GM13976 (cell line): ENCODE data around the gene SPAG16.

Experiments used
- DNase-seq: peaks from one replicate; pipeline ENCODE4 v3.0.0; 2012; ENCODE audit warnings: low spot score
- CTCF ChIP-seq: IDR thresholded peaks from 2 replicates; pipeline ENCODE4 v1.5.1; 2012; ENCODE audit warnings: borderline replicate concordance, mild to moderate bottlenecking; ENCODE audit not compliant: insufficient read depth; ENCODE audit errors: extremely low read depth, missing control alignments, control extremely low read depth
- in situ Hi-C: fragments of 300-500 bp; cut with MboI; formaldehyde crosslinking; loops from one replicate; pipeline ENCODE4 v1.12.0; 2022; ENCODE audit warnings: low sequenced_read_pairs, mixed read lengths, inconsistent platforms; ENCODE audit not compliant: unreplicated experiment

Gene SPAG16

GRCh38 chr2:213279116-213279620 lies 5.1 kb upstream of the SPAG16 start:
- no peak for TF ChIP-seq CTCF
- DNase-seq = no peak
- in situ Hi-C loops = no loop called here

- DNase-seq = no peak
- in situ Hi-C loops = no loop called here
- no peak for TF ChIP-seq CTCF
Measured at GRCh38 chr2:213279971-213280370, 4.3 kb upstream of the SPAG16 start.

DNA sequence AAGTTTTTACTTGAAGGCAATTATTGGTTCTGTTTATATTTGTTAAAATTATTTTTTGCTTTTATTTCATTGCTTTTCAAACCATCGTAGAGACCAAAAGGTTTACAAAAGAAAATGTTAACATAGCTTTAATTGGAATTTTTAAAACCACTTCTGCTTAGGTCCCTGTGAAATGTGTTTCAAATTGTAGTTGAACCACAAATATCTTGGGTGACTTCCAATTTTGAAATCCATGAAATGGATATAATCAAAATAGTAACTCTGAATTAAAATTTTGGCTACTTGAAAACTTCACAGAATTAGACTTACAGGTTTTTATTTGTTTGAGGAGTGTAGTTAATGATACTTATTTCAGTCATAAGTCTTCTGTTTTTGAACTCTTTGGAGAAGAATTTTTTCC lies 3.1 kb upstream of the SPAG16 start:
- DNase-seq = no peak
- in situ Hi-C loops = no loop called here
- TF ChIP-seq CTCF = no peak

- in situ Hi-C loops = no loop called here
- no peak for TF ChIP-seq CTCF
- DNase-seq = no peak
Measured at GRCh38 chr2:213285404-213285803, 1.1 kb downstream of the SPAG16 start.

- TF ChIP-seq CTCF = no peak
- in situ Hi-C loops = no loop called here
- no peak for DNase-seq
Measured at GRCh38 chr2:213286161-213286560, 1.9 kb downstream of the SPAG16 start.

DNA sequence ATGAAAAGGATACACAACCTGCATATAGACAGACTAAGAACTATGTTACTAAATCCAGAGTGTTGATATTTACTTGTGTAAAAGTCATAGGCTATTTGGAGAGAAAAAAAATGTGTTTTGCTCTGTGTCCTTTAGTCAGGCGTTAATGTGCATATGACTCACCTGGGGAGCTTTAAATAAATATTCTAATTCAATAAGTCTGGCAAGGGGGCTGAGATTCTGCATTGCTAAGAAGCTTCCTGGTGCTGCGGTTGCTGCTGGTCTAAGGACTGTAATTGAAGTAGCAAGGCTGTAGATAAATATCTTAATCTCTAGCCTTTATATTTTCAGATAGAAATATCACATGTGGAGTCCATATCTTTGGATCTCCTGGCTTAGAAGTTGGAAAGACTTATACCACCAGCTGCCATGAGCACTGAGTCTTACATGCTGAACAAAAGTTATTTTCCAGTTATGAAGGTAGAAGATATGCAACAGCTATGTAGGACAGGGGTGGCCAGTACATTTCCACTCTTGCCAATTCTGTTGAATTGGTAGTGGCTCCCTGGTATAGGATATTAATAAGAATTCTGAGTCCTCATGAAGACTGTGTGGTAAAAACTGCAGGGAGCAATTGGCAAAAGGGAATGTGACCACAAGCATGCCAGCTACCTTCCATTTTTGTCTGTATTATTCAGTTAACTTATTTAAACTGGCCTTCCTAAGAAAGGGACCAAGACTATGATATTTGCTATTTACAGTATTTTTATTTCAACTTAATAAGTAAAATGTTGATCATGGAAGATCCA lies 4.8 kb downstream of the SPAG16 start:
- in situ Hi-C loops = no loop called here
- no peak for DNase-seq
- no peak for TF ChIP-seq CTCF
